Uterus (tissue), 2 donors: ENCODE measurements around the gene MYH10.

ENCODE experiments used
- POLR2A ChIP-seq, 2 donors: fragments of 450-650 bp; IDR thresholded peaks; one replicate each; pipeline ENCODE4 v1.6.1; 2016; ENCODE audit warnings: antibody characterized with exemption in 2 of 2, mild to moderate bottlenecking in 1 of 2, moderate library complexity in 1 of 2
- TF ChIP-seq, protein P1 (sequence below), 4 experiments: fragments of 200-600 bp in 2 of 4; fragments of 450-650 bp in 2 of 4; sonication (generic) in 2 of 4; IDR thresholded peaks; one replicate each; pipeline ENCODE4 v1.5.1; 2016 to 2019; ENCODE audit warnings: antibody characterized with exemption in 4 of 4, mild to moderate bottlenecking in 2 of 4, moderate library complexity in 1 of 4

DNA sequence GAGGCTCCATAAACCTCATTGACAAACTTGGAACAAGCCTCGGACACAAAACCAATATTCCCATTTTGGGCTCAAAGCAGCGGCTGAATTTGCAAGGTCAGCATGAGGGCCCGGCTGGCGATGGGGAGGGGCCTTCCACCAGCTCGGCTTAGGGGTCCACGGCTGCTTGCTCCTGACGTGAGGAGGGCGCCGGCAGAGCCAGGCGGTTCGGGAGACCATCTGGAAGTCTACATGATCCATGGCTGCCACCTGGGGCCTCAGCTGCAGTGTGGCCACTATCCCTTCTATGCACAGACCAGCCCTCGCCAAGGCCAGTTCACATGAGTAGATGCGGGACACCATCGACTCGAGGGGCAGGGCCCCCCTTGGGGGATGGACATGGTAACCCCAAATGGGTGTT, 155.7 kb downstream of the MYH10 start:
- TF ChIP-seq, protein P1, sequence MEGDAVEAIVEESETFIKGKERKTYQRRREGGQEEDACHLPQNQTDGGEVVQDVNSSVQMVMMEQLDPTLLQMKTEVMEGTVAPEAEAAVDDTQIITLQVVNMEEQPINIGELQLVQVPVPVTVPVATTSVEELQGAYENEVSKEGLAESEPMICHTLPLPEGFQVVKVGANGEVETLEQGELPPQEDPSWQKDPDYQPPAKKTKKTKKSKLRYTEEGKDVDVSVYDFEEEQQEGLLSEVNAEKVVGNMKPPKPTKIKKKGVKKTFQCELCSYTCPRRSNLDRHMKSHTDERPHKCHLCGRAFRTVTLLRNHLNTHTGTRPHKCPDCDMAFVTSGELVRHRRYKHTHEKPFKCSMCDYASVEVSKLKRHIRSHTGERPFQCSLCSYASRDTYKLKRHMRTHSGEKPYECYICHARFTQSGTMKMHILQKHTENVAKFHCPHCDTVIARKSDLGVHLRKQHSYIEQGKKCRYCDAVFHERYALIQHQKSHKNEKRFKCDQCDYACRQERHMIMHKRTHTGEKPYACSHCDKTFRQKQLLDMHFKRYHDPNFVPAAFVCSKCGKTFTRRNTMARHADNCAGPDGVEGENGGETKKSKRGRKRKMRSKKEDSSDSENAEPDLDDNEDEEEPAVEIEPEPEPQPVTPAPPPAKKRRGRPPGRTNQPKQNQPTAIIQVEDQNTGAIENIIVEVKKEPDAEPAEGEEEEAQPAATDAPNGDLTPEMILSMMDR (IDR thresholded peaks at IDR 0.05), result no peak
- TF ChIP-seq POLR2A (IDR thresholded peaks at IDR 0.05), result no peak
